Endodermal cell (in vitro differentiated cells): ENCODE results near the gene LIMS1. TPM values are rescaled to one million over a fixed set of nuclear protein-coding genes. Genes with fewer than 3 reads are reported as not detected.

Experiments
- DNase-seq: peaks from one replicate; pipeline ENCODE4 v3.0.0-alpha.2; 2017
- H3K27ac ChIP-seq: 2 replicates; pipeline ENCODE4 v1.5.1; 2013; ENCODE audit warnings: mild to moderate bottlenecking, low read depth, low read length, moderate library complexity
- H3K27me3 ChIP-seq: 2 replicates; pipeline ENCODE4 v1.6.1; 2013; ENCODE audit warnings: mild to moderate bottlenecking, low read length, moderate library complexity; ENCODE audit not compliant: insufficient read depth, control insufficient read depth, poor library complexity, severe bottlenecking
- H3K36me3 ChIP-seq: 2 replicates; pipeline ENCODE4 v1.7.0; 2013; ENCODE audit warnings: mild to moderate bottlenecking, low read length, moderate library complexity; ENCODE audit not compliant: control insufficient read depth, insufficient read depth
- H3K4me1 ChIP-seq: one replicate; pipeline ENCODE4 v1.7.0; 2013; ENCODE audit warnings: low read length; ENCODE audit not compliant: control insufficient read depth, insufficient read depth
- H3K4me3 ChIP-seq: 2 replicates; pipeline ENCODE4 v1.5.1; 2013; ENCODE audit warnings: mild to moderate bottlenecking, low read length, moderate library complexity
- H3K9ac ChIP-seq: 2 replicates; pipeline ENCODE4 v1.6.1; 2013; ENCODE audit warnings: mild to moderate bottlenecking, low read length, moderate library complexity; ENCODE audit not compliant: poor library complexity, severe bottlenecking; ENCODE audit errors: extremely low read depth
- H3K9me3 ChIP-seq: 2 replicates; pipeline ENCODE4 v1.6.1; 2013; ENCODE audit warnings: mild to moderate bottlenecking, low read length, moderate library complexity; ENCODE audit not compliant: control insufficient read depth
- H3K27ac Mint-ChIP-seq: 2 replicates; pipeline ENCODE4 v1.8.0; 2020; ENCODE audit warnings: mixed read lengths
- H3K27me3 Mint-ChIP-seq: 2 replicates; pipeline ENCODE4 v1.8.0; 2021; ENCODE audit warnings: mild to moderate bottlenecking, mixed read lengths; ENCODE audit not compliant: insufficient read depth
- H3K36me3 Mint-ChIP-seq: 2 replicates; pipeline ENCODE4 v1.8.0; 2020; ENCODE audit warnings: low read depth, mixed read lengths
- H3K4me1 Mint-ChIP-seq: 2 replicates; pipeline ENCODE4 v1.8.0; 2020; ENCODE audit warnings: mixed read lengths
- H3K4me3 Mint-ChIP-seq: 2 replicates; pipeline ENCODE4 v1.8.0; 2020; ENCODE audit warnings: mild to moderate bottlenecking, moderate library complexity, mixed read lengths
- H3K9me3 Mint-ChIP-seq: 2 replicates; pipeline ENCODE4 v1.8.0; 2020; ENCODE audit warnings: mild to moderate bottlenecking, mixed read lengths
- CTCF ChIP-seq: fragments of 200-600 bp; sonication (generic); conservative IDR thresholded peaks from 2 replicates; pipeline ENCODE4 v1.5.0; 2021; ENCODE audit warnings: antibody characterized with exemption, mild to moderate bottlenecking
- WGBS, 2 experiments: methylation state at CpG; one replicate each; pipeline versions ENCODE4 v1.1.5 to v1.1.7; 2013; ENCODE audit warnings: missing lambda C conversion rate in 2 of 2, mixed read lengths in 1 of 2; ENCODE audit not compliant: insufficient coverage in 1 of 2, insufficient read length in 1 of 2; 5-methylcytosine and 5-hydroxymethylcytosine counted together
- total RNA-seq, 2 donors: library from RNA; stranded (reverse); fragmentation: NEBNext Ultra II Directional in 1 of 2; extraction: Animal tissue kit (Norgen Biotek cat#: 25700) in 1 of 2; gene quantifications; 2 replicates in 1 of 2; 3 replicates in 1 of 2; pipeline ENCODE4 v1.2.1, GENCODE V29; 2021

The LIMS1 gene
- total RNA-seq, 2 donors from 2014 or later = 45.9 to 46.6 TPM

- no peak overlapping the region for H3K9ac ChIP-seq
- peak; percentile 62 for DNase-seq
- H3K4me3 ChIP-seq = peak overlapping the region; percentile 41
- H3K36me3 ChIP-seq = peaks cover 12% of the 10 kb centered on the region
- no peak overlapping the region for H3K27ac ChIP-seq
- no peaks in the 10 kb centered on the region for H3K27me3 ChIP-seq
- no peak for TF ChIP-seq CTCF
- Mint-ChIP-seq H3K4me3 (peak overlapping the region; percentile 28), H3K27ac (peak overlapping the region; percentile 1), H3K9me3 (peaks cover under 1% of the 10 kb centered on the region), H3K27me3 (peaks cover 3% of the 10 kb centered on the region), H3K36me3 (peaks cover 12% of the 10 kb centered on the region), H3K4me1 (peaks cover 32% of the 10 kb centered on the region)
- H3K9me3 ChIP-seq = peaks cover 12% of the 10 kb centered on the region
- H3K4me1 ChIP-seq = peaks cover 18% of the 10 kb centered on the region
- WGBS, 2 experiments = 60 to 83% methylated on average over 2 to 5 of the region's 5 CpGs
Observed at GRCh38 chr2:108538000-108538625, 3.8 kb downstream of the LIMS1 start.

- H3K4me1 Mint-ChIP-seq = peaks cover 19% of the 10 kb centered on the region
Observed at GRCh38 chr2:108541451-108541850, 7.2 kb downstream of the LIMS1 start.

GRCh38 chr2:108542071-108542470 is 7.8 kb downstream of the LIMS1 start:
- no peak for TF ChIP-seq CTCF
- Histone ChIP-seq H3K36me3 (peaks cover 22% of the 10 kb centered on the region), H3K4me1 (peaks cover 12% of the 10 kb centered on the region), H3K4me3 (no peak overlapping the region), H3K27ac (no peak overlapping the region), H3K9ac (no peak overlapping the region), H3K27me3 (no peaks in the 10 kb centered on the region), H3K9me3 (peaks cover 29% of the 10 kb centered on the region)
- no peak for DNase-seq
- H3K27me3 Mint-ChIP-seq = no peaks in the 10 kb centered on the region
- no peak overlapping the region for H3K4me3 Mint-ChIP-seq
- 92 to 100% methylated on average over 2 to 4 of the region's 4 CpGs for WGBS, 2 experiments
- H3K9me3 Mint-ChIP-seq = peaks cover 8% of the 10 kb centered on the region
- H3K27ac Mint-ChIP-seq = no peak overlapping the region
- H3K36me3 Mint-ChIP-seq = peaks cover 20% of the 10 kb centered on the region
- peaks cover 13% of the 10 kb centered on the region for H3K4me1 Mint-ChIP-seq

More at GRCh38 chr2:108541451-108541850, 7.2 kb downstream of the LIMS1 start:
- H3K27ac Mint-ChIP-seq = no peak overlapping the region
- H3K4me3 Mint-ChIP-seq = no peak overlapping the region
- H3K9ac ChIP-seq = no peak overlapping the region
- peaks cover 20% of the 10 kb centered on the region for H3K36me3 Mint-ChIP-seq
- whole genome bisulfite sequencing, 2 experiments = 85 to 96% methylated on average over 3 to 4 of the region's 4 CpGs
- no peaks in the 10 kb centered on the region for H3K27me3 Mint-ChIP-seq
- peaks cover 29% of the 10 kb centered on the region for H3K9me3 ChIP-seq
- DNase-seq = no peak
- no peak overlapping the region for H3K4me3 ChIP-seq
- peaks cover 8% of the 10 kb centered on the region for H3K9me3 Mint-ChIP-seq
- peaks cover 18% of the 10 kb centered on the region for H3K4me1 ChIP-seq
- peaks cover 22% of the 10 kb centered on the region for H3K36me3 ChIP-seq
- H3K27me3 ChIP-seq = no peaks in the 10 kb centered on the region
- TF ChIP-seq CTCF = no peak
- H3K27ac ChIP-seq = no peak overlapping the region
